GM12874 (cell line): ENCODE data around the gene PDF.

Source experiments
- CTCF ChIP-seq: IDR thresholded peaks from 2 replicates; pipeline ENCODE4 v1.5.1; 2011; ENCODE audit warnings: low read depth, mild to moderate bottlenecking, control low read depth, low read length, moderate library complexity; ENCODE audit not compliant: insufficient read depth

The PDF gene

DNA sequence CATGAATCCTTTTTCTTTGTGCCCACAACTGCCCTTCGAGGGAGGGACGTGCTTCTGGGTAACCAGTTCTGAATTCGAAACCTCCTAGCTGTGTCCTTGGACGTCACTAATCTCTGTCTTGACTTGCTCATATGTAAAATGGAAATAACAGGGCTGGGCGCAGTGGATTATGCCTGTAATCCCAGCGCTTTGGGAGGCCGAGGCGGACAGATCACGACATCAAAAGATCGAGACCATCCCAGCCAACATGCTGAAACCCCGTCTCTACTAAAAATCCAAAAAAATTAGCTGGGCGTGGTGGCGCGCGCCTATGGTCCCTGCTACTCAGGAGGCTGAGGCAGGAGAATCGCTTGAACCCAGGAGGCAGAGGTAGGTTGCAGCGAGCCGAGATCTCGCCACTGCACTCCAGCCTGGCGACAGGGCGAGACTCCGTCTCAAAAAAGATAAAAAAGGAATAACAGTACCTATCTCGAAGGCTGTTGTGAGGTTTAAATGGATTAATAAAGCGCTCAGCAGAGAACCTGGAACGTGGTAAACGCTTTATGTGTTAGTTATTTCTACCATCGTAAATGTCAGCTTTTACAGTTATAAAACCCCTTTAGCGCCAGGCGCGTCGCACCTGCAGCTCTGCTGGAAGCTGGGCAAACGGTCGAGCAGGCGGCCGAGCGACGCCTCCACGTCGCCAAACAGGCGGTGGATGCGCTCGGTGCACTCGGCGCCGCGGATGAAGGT lies 8.3 kb upstream of the PDF start:
- TF ChIP-seq CTCF: no peak

GRCh38 chr16:69334696-69335095 lies 4.3 kb upstream of the PDF start:
- no peak for TF ChIP-seq CTCF

- no peak for TF ChIP-seq CTCF
These were observed 761 bp downstream of the PDF start for GRCh38 chr16:69329369-69330285.

GRCh38 chr16:69328854-69329316 lies 1.5 kb downstream of the PDF start:
- TF ChIP-seq CTCF: no peak

GRCh38 chr16:69327585-69328310 lies 2.6 kb downstream of the PDF start:
- TF ChIP-seq CTCF: no peak

GRCh38 chr16:69326172-69326873 lies 4.1 kb downstream of the PDF start:
- TF ChIP-seq CTCF: no peak
